ENCODE data around the gene SLC31A1. TPM values are rescaled to one million over a fixed set of nuclear protein-coding genes. Genes with fewer than 3 reads are reported as not detected.

SLC31A1 gene
- total RNA-seq, 4 donors from 2014 or later, result 5.8 to 36.2 (median 15.4) TPM

- Histone ChIP-seq H3K27ac (no peak overlapping the region), H3K4me3 (no peak overlapping the region), H3K27me3 (no peaks in the 10 kb centered on the region), H3K4me1 (peaks cover 0 to 12% (median 0%) of the 10 kb centered on the region in 4 donors), H3K9me3 (no peaks in the 10 kb centered on the region), H3K36me3 (no peaks in the 10 kb centered on the region)
- intact Hi-C loops (cut with DNase I; ENCODE audit: low total_unique reads), result no loop called here
- in situ Hi-C loops (cut with MboI; ENCODE audit: low pct_ligation_motif_present in 1 of 4, low pct_unique_long_range_greater_than_20kb in 1 of 4, low sequenced_read_pairs in 3 of 4), result no loop called here
- no peak for DNase-seq
- WGBS, 2 donors (ENCODE audit: low coverage in 1 of 2), result 91 to 95% methylated on average over 4 to 15 of the region's 15 CpGs
- TF ChIP-seq POLR2A (IDR thresholded peaks at IDR 0.05), result no peak
- TF ChIP-seq CTCF (IDR thresholded peaks at IDR 0.05), result no peak
- TF ChIP-seq POLR2AphosphoS5 (IDR thresholded peaks at IDR 0.05), result no peak
- TF ChIP-seq EP300 (IDR thresholded peaks at IDR 0.05; ENCODE audit: low read depth), result no peak
These were observed 77.8 kb downstream of the SLC31A1 start for GRCh38 chr9:113298924-113299770.

- in situ Hi-C loops (cut with MboI; ENCODE audit: low pct_ligation_motif_present in 1 of 4, low pct_unique_long_range_greater_than_20kb in 1 of 4, low sequenced_read_pairs in 3 of 4), result loop anchor here in 3 of 4 donors (10.0 to 25.0 kb wide), 2 partner anchors 105 to 362 kb away; partner anchors contain the start of gene ALAD (in 1 of the 3)
These were observed 78.5 kb downstream of the SLC31A1 start for GRCh38 chr9:113299800-113300292.

GRCh38 chr9:113301548-113301947 lies 80.2 kb downstream of the SLC31A1 start:
- Histone ChIP-seq H3K4me1 (peaks cover 0 to 12% (median 0%) of the 10 kb centered on the region in 4 donors), H3K4me3 (no peak overlapping the region), H3K27me3 (no peaks in the 10 kb centered on the region), H3K27ac (no peak overlapping the region), H3K36me3 (no peaks in the 10 kb centered on the region), H3K9me3 (no peaks in the 10 kb centered on the region)
- no peak for TF ChIP-seq POLR2A (IDR thresholded peaks at IDR 0.05)
- TF ChIP-seq POLR2AphosphoS5 (IDR thresholded peaks at IDR 0.05), result no peak
- no peak for TF ChIP-seq EP300 (IDR thresholded peaks at IDR 0.05; ENCODE audit: low read depth)
- TF ChIP-seq CTCF (IDR thresholded peaks at IDR 0.05), result no peak
- intact Hi-C loops (cut with DNase I; ENCODE audit: low total_unique reads), result no loop called here
- no peak for DNase-seq
- WGBS, 2 donors (ENCODE audit: low coverage in 1 of 2), result 87 to 88% methylated on average over 8 of the region's 8 CpGs
- in situ Hi-C loops (cut with MboI; ENCODE audit: low pct_ligation_motif_present in 1 of 4, low pct_unique_long_range_greater_than_20kb in 1 of 4, low sequenced_read_pairs in 3 of 4), result loop anchor here in 3 of 4 donors (10.0 to 25.0 kb wide), 2 partner anchors 103 to 361 kb away; partner anchors contain the start of gene ALAD (in 1 of the 3)

More at GRCh38 chr9:113299800-113300292, 78.5 kb downstream of the SLC31A1 start:
- TF ChIP-seq EP300 (IDR thresholded peaks at IDR 0.05; ENCODE audit: low read depth), result no peak
- peak in 1 of 3 donors; percentile 8 for TF ChIP-seq POLR2AphosphoS5 (IDR thresholded peaks at IDR 0.05)
- TF ChIP-seq CTCF (IDR thresholded peaks at IDR 0.05), result no peak
- intact Hi-C loops (cut with DNase I; ENCODE audit: low total_unique reads), result no loop called here
- peak; percentile 49 for DNase-seq
- Histone ChIP-seq H3K27me3 (no peaks in the 10 kb centered on the region), H3K4me1 (peaks cover 0 to 12% (median 0%) of the 10 kb centered on the region in 4 donors), H3K27ac (no peak overlapping the region), H3K9me3 (no peaks in the 10 kb centered on the region), H3K4me3 (peak overlapping the region in 1 of 4 donors; percentile 15), H3K36me3 (no peaks in the 10 kb centered on the region)
- WGBS, 2 donors (ENCODE audit: low coverage in 1 of 2), result 0 to 34% methylated on average over 2 to 8 of the region's 8 CpGs

- WGBS, 2 donors (ENCODE audit: low coverage in 1 of 2), result 51 to 57% methylated on average over 14 to 25 of the region's 25 CpGs
- TF ChIP-seq POLR2A (IDR thresholded peaks at IDR 0.05) (no peak), POLR2AphosphoS5 (IDR thresholded peaks at IDR 0.05) (no peak), EP300 (IDR thresholded peaks at IDR 0.05; ENCODE audit: low read depth) (no peak)
- in situ Hi-C loops (cut with MboI; ENCODE audit: low pct_ligation_motif_present in 1 of 4, low pct_unique_long_range_greater_than_20kb in 1 of 4, low sequenced_read_pairs in 3 of 4) (loop anchor here in 3 of 4 donors (10.0 to 25.0 kb wide), 2 partner anchors 102 to 359 kb away; partner anchors contain the start of gene ALAD (in 1 of the 3)), intact Hi-C loops (cut with DNase I; ENCODE audit: low total_unique reads) (no loop called here)
- H3K36me3 ChIP-seq, result no peaks in the 10 kb centered on the region
- no peaks in the 10 kb centered on the region for H3K27me3 ChIP-seq
- H3K4me3 ChIP-seq, result no peak within 1 kb of the TSS
- H3K9me3 ChIP-seq, result no peaks in the 10 kb centered on the region
- H3K27ac ChIP-seq, result peak within 1 kb of the TSS in 1 of 4 donors; percentile 4
- DNase-seq, result peak; percentile 32
- peaks cover 0 to 12% (median 0%) of the 10 kb centered on the region in 4 donors for H3K4me1 ChIP-seq
These were observed 81.6 kb downstream of the SLC31A1 start, which contains the start of gene RNF183 for GRCh38 chr9:113302792-113303418. RNF183 (minus strand) TSS chr9:113303376; CDS start chr9:113298184, 5,192 bp downstream.

All from transverse colon (tissue), 4 donors.